ENCODE data around the gene B3GALNT2.

Gene B3GALNT2

GRCh38 chr1:235408503-235408960 is 95.7 kb downstream of the B3GALNT2 start:
- DNase-seq, result no peak

DNA sequence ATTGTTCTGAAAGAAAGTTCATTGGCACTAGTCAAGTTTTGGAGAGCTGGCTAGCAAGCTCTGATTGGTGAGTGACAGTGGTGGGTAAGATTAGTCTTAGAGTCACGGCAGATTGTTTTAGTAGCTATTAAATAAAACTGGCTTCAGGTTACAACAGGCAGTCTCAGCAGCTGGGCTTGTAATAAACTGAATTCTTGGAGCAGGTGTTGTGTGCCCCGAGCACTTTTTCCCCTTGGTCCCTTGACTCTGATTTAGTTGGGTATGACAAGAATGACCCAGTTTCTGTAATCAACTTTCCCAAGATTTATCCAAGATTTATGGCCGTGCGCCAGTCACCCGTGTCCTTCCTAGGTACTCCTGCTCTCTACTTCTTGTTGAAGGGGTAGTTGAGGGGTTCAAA is 96.8 kb downstream of the B3GALNT2 start:
- DNase-seq, result no peak

- DNase-seq, result no peak
Measured at GRCh38 chr1:235404190-235404589, 100.1 kb downstream of the B3GALNT2 start.

- DNase-seq, result no peak
Measured at GRCh38 chr1:235403593-235403992, 100.7 kb downstream of the B3GALNT2 start.

GRCh38 chr1:235402457-235403200 is 101.6 kb downstream of the B3GALNT2 start:
- no peak for DNase-seq

GRCh38 chr1:235401251-235401650 is 103.0 kb downstream of the B3GALNT2 start:
- DNase-seq, result no peak

Measured in NCI-H1105 treated with DMSO at 0.1 percent for 48 hours (cell line).